ENCODE measurements around the gene CHCHD5.

CHCHD5 gene

GRCh38 chr2:112625474-112626114, 41.2 kb downstream of the CHCHD5 start:
- no peak for DNase-seq (ENCODE audit: low read depth)

- peak; percentile 22 for DNase-seq (ENCODE audit: low read depth)
Observed at GRCh38 chr2:112626604-112627059, 42.2 kb downstream of the CHCHD5 start.

- DNase-seq (ENCODE audit: low read depth), result no peak
Observed at GRCh38 chr2:112627060-112628040, 42.9 kb downstream of the CHCHD5 start.

- no peak for DNase-seq (ENCODE audit: low read depth)
Observed at GRCh38 chr2:112629224-112629623, 44.8 kb downstream of the CHCHD5 start.

DNA sequence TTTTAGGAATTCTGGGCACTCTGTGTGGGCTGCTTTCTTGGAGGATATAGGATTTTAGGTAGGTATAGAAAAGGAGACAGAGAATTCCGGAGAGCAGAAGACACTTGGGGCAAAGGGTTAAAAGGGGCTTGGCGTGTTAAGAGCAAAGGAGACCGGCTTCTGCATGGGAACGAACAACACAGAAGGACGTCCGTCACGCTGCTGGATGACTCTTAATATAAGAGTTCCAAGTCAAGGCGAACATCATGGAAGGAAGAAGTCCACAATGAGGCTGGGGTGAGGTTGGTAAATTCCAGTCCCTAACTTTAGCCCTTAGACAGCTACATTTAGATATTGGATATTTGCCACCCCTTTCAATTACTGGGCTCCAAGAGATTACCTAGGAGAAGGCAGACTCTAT, 45.4 kb downstream of the CHCHD5 start:
- no peak for DNase-seq (ENCODE audit: low read depth)

DNA sequence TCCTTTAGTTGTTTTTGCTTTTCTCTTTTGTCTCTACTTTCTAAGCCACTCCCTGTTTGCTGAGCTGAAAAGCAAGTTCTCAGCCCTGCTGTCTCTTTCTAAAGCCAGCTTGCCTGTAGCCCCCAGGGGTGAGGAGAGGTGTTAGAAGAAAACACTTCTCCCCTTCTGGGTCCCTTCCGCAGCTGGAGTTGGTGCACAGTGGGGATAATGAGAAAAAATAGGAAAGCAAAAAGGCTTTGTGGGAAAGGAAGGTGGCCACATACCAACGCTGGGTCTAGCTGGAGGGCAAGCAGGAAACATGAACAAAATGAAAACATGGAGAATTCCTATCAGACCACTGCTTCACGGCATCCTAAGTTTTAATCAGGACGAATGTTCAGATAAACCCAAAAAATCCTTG, 45.9 kb downstream of the CHCHD5 start:
- DNase-seq (ENCODE audit: low read depth), result no peak

- no peak for DNase-seq (ENCODE audit: low read depth)
Observed at GRCh38 chr2:112633708-112634107, 49.3 kb downstream of the CHCHD5 start.

DNA sequence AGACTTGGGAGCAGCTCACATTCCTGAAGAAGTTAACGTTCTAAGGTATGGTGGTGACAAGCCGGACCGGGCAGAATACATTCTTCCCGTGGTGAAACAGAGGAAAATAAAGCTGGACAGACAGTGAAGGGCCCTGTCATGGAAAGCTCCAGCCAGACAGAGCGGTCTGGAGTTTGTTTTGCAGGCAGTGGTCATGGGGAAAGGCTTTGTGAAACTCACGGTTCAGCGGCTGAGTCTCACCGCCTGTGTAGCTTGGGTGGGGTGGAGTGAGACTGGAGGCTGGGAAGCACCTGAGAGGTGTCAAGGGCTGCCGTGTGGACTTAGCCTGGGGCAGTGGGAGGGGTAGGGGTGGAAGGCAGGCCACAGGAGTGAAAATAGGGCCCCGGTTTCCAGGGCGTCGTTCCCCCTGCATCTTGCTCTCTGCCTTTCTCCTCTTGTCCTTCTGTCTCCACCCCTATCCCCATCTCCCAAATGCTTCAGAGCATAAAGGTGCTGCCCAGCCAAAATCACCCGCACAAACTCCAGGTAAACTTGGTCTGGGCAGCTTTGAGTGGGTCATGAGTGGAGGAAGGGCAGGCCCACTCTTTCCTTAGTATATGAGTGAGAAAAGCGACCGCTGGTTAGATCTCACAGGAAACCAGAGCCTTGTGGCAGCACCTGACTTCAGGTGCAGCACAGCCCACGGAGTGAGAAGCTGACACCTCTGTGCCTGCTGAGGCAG, 49.9 kb downstream of the CHCHD5 start:
- no peak for DNase-seq (ENCODE audit: low read depth)

DNA sequence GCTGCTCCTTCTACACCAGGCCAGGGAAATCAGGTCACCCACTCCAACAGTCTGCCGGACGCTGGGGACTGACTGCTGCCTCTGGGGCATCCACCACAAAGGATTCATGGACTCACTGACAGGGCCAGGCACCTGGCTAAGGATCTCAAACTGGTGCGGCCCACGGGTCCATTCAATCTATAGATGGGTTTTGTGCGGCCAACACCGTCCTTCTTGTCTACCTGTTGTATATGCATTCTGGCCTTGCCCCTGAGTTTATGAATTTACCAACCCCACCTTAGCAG, 50.4 kb downstream of the CHCHD5 start:
- DNase-seq (ENCODE audit: low read depth), result no peak

DNA sequence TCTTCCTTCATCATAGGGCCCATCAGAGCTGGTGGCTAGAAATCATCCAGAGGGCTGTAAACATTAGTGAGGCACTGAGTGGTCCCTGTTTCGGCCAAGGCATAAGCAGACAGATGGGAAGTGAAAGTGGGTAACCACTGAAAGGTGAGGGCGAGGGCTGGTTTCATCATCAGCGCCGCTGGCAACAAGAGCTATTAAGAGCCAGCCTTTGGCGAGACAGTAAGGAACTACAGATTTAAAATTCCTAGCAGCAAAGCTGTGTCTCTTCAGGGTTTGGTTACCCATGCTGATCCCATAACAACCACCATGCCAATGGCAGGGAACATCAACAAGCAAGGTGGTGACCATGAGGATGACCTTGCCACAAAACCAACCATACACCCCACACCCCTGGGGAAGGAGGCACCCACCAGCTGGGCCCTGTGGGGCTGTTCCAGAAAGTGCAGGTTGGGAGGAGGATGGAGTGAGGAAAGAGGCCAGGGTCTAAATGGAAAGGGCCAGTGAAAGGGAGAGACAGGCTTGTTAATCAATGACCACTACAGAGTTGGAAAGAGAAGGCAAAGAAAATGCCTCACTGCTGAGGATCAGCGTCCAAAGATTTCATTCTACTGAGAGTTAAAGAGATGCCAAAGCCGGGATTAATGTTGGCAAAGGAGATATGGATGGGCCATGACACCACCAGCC, 52.3 kb downstream of the CHCHD5 start:
- no peak for DNase-seq (ENCODE audit: low read depth)

DNA sequence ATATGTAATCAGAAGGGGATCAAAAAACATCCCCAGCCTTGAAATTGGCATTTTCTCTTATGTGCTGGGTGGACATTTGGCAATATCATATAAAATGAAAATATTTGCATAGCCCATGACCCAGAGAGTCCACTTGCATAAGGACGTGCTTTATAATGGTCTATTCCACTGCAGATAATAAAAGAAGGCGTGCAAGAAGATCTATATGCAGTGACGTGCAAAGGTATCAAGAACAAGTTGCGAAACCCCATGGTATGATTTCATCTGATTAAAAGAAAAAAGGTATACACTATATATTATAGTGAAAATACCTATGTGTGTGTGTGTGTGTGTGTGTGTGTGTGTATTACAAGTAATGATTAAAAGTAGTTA, 52.9 kb downstream of the CHCHD5 start:
- DNase-seq (ENCODE audit: low read depth), result no peak
